Osteocyte (in vitro differentiated cells): ENCODE data around the gene LRIT2. TPM values are rescaled to one million over a fixed set of nuclear protein-coding genes. Genes with fewer than 3 reads are reported as not detected.
A peak's percentile ranks its signal among the peaks of the same experiment; 100 is the strongest.

ENCODE experiments used
- DNase-seq: peaks from one replicate; pipeline ENCODE4 v3.0.0; 2021; ENCODE audit warnings: mixed read lengths; ENCODE audit not compliant: unreplicated experiment; ENCODE audit errors: extremely low spot score
- H3K27ac Mint-ChIP-seq: one replicate; pipeline ENCODE4 v1.8.0; 2021; ENCODE audit warnings: mild to moderate bottlenecking, mixed read lengths; ENCODE audit not compliant: unreplicated experiment
- H3K27me3 Mint-ChIP-seq: one replicate; pipeline ENCODE4 v1.8.0; 2021; ENCODE audit warnings: mixed read lengths; ENCODE audit not compliant: unreplicated experiment
- H3K36me3 Mint-ChIP-seq: one replicate; pipeline ENCODE4 v1.8.0; 2021; ENCODE audit warnings: mixed read lengths; ENCODE audit not compliant: unreplicated experiment
- H3K4me1 Mint-ChIP-seq: one replicate; pipeline ENCODE4 v1.8.0; 2021; ENCODE audit warnings: mixed read lengths; ENCODE audit not compliant: unreplicated experiment
- H3K4me3 Mint-ChIP-seq: one replicate; pipeline ENCODE4 v1.8.0; 2021; ENCODE audit warnings: mild to moderate bottlenecking, moderate library complexity, mixed read lengths; ENCODE audit not compliant: unreplicated experiment
- H3K9me3 Mint-ChIP-seq: one replicate; pipeline ENCODE4 v1.8.0; 2021; ENCODE audit warnings: mixed read lengths; ENCODE audit not compliant: unreplicated experiment
- total RNA-seq: library from RNA; stranded (reverse); gene quantifications from 2 replicates; pipeline ENCODE4 v1.2.1, GENCODE V29; 2021
- TF ChIP-seq, protein P1 (sequence below): fragments of 200-600 bp; sonication (generic); IDR thresholded peaks from 2 replicates; pipeline ENCODE4 v1.5.0; 2021; ENCODE audit warnings: antibody characterized with exemption, mild to moderate bottlenecking, moderate library complexity

LRIT2 gene
- total RNA-seq, 1 donor from 2014 or later: not detected

DNA sequence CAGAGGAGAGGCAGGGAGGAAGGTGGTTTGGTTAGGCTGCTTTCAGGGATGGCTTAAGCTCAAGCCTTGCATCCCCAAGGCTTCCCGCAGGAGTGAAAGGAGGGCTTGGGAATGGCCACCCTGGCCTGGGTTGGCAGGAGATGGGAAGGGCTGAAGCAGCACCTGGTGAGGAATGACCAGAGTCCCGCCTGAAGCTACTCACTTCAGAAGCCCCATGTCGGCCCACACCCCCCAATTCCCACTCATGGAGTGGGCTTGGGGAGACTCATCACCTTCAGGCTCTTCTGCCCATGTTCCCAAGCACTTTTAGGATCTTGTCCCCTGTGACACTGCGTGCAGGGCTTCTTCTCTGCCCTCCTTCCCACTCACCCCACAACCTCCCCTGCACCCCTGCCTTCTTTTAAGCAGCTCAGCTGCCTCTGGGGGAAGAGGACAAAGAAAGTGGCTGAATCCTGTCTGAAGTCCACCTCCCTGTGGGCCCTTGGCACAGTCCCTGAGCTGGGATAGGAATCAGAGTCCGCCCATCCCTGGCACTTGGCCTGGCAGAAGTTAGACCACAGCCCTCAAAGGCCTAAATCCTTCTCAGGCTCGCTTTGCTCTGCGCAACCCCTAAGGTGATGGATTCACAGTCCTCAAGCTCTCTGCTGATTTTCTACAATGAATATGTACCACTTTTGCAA, 36.0 kb upstream of the LRIT2 start:
- Mint-ChIP-seq H3K9me3 (no peaks in the 10 kb centered on the region), H3K27me3 (peaks cover 2% of the 10 kb centered on the region), H3K4me1 (no peaks in the 10 kb centered on the region), H3K36me3 (no peaks in the 10 kb centered on the region), H3K4me3 (no peak overlapping the region), H3K27ac (no peak overlapping the region)
- TF ChIP-seq, protein P1, sequence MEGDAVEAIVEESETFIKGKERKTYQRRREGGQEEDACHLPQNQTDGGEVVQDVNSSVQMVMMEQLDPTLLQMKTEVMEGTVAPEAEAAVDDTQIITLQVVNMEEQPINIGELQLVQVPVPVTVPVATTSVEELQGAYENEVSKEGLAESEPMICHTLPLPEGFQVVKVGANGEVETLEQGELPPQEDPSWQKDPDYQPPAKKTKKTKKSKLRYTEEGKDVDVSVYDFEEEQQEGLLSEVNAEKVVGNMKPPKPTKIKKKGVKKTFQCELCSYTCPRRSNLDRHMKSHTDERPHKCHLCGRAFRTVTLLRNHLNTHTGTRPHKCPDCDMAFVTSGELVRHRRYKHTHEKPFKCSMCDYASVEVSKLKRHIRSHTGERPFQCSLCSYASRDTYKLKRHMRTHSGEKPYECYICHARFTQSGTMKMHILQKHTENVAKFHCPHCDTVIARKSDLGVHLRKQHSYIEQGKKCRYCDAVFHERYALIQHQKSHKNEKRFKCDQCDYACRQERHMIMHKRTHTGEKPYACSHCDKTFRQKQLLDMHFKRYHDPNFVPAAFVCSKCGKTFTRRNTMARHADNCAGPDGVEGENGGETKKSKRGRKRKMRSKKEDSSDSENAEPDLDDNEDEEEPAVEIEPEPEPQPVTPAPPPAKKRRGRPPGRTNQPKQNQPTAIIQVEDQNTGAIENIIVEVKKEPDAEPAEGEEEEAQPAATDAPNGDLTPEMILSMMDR: no peak
- DNase-seq: peak; percentile 78

DNA sequence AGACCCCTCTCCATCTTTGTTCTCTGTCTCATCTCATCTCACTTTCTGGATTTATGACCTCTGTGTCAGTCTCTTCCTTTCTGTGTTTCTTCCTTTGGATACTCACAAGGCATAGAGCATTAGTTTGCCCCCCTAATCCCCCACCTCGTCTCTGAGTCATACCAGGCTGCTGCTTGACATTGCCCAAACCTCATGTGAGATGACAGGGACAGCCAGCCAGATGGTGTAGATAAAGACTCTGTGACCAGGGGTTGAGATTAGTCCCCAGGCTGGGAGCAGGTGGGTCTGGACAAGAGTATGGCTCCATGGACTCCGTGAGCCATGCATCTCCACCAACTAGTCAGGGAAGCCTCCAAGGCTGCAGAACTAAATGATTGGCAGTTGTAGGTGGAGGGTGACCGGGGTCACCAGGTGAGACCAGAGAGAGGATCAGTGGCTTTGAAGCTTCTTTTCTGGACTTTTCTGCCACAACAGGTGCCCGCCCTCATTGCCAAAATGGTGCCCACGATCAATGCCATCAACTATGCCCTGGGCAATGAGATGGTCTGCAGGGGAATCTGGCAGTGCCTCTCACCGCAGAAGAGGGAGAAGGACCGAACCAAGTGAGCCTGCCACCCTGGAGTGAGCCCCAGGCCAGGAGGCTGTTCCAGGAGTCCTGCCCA, 32.8 kb upstream of the LRIT2 start:
- H3K9me3 Mint-ChIP-seq: no peaks in the 10 kb centered on the region
- TF ChIP-seq, protein P1: no peak

GRCh38 chr10:84257343-84258020, 32.1 kb upstream of the LRIT2 start:
- Mint-ChIP-seq H3K4me1 (no peaks in the 10 kb centered on the region), H3K27me3 (peaks cover 3% of the 10 kb centered on the region), H3K27ac (no peak overlapping the region), H3K9me3 (no peaks in the 10 kb centered on the region), H3K4me3 (no peak overlapping the region), H3K36me3 (no peaks in the 10 kb centered on the region)
- DNase-seq: peak; percentile 71
- TF ChIP-seq, protein P1: no peak

More for the DNA sequence above, 32.8 kb upstream of the LRIT2 start:
- DNase-seq: peak; percentile 72
- H3K27me3 Mint-ChIP-seq: peaks cover 3% of the 10 kb centered on the region
- no peaks in the 10 kb centered on the region for H3K36me3 Mint-ChIP-seq
- no peaks in the 10 kb centered on the region for H3K4me1 Mint-ChIP-seq
- H3K4me3 Mint-ChIP-seq: no peak overlapping the region
- H3K27ac Mint-ChIP-seq: no peak overlapping the region

GRCh38 chr10:84256510-84257342, 31.4 kb upstream of the LRIT2 start:
- Mint-ChIP-seq H3K27me3 (peaks cover 5% of the 10 kb centered on the region), H3K9me3 (no peaks in the 10 kb centered on the region), H3K4me3 (no peak overlapping the region), H3K36me3 (no peaks in the 10 kb centered on the region), H3K4me1 (no peaks in the 10 kb centered on the region), H3K27ac (no peak overlapping the region)
- TF ChIP-seq, protein P1: peak; percentile 47
- DNase-seq: peak; percentile 82
